Endothelial cell of umbilical vein (primary cell): ENCODE measurements around the gene OR13D1. TPM values are rescaled to one million over a fixed set of nuclear protein-coding genes. Genes with fewer than 3 reads are reported as not detected.

Experiments
- BruUV-seq: library from RNA; stranded (reverse); fragments of 400-500 nt; replicated peaks from 2 replicates; lab custom pipeline; 2021; lab: Mats Ljungman, UMichigan
- CTCF ChIA-PET: fragments of 300-600, 350-600 bp; sonication (Branson Sonifier 250); formaldehyde crosslinking; loops from one replicate; lab custom pipeline; 2021; ENCODE audit warnings: antibody characterized with exemption, inconsistent platforms; lab: Charles Lee
- POLR2A ChIA-PET: fragments of 300-600, 350-600 bp; sonication (Branson Sonifier 250); formaldehyde crosslinking; loops from one replicate; lab custom pipeline; 2021; ENCODE audit warnings: antibody characterized with exemption, inconsistent platforms; lab: Charles Lee
- DNase-seq: peaks from one replicate; pipeline ENCODE4 v3.0.0-alpha.2; 2011; ENCODE audit warnings: low read depth, low spot score
- FAIRE-seq: peaks from 2 replicates; lab custom pipeline; 2011; peaks lifted over from hg19 to GRCh38; lab: Jason Lieb, UNC
- H2AFZ ChIP-seq: 2 replicates; pipeline ENCODE4 v1.6.0; 2012; ENCODE audit warnings: low read depth, low read length, control low read depth, inconsistent platforms
- H3K27ac ChIP-seq: 2 replicates; pipeline ENCODE4 v1.5.1; 2011; ENCODE audit warnings: low read depth, mild to moderate bottlenecking, control low read depth, low read length, moderate library complexity; ENCODE audit not compliant: insufficient read depth
- H3K27me3 ChIP-seq, 2 experiments: 2 replicates each; pipeline versions ENCODE4 v1.6.0 to v1.6.1; 2011; ENCODE audit warnings: low read length in 2 of 2, mixed read lengths in 1 of 2; ENCODE audit not compliant: control insufficient read depth in 2 of 2, insufficient read depth in 2 of 2
- H3K36me3 ChIP-seq, 2 experiments: 2 replicates in 1 of 2; 3 replicates in 1 of 2; pipeline ENCODE4 v1.5.1; 2011; ENCODE audit warnings: low read length in 2 of 2, mild to moderate bottlenecking in 1 of 2, moderate library complexity in 1 of 2; ENCODE audit not compliant: control insufficient read depth in 2 of 2, insufficient read depth in 2 of 2; ENCODE audit errors: extremely low read depth in 1 of 2
- H3K4me1 ChIP-seq: 3 replicates; pipeline ENCODE4 v1.5.1; 2011; ENCODE audit warnings: mild to moderate bottlenecking, low read length; ENCODE audit not compliant: control insufficient read depth, insufficient read depth; ENCODE audit errors: extremely low read depth
- H3K4me2 ChIP-seq: 2 replicates; pipeline ENCODE4 v1.6.1; 2011; ENCODE audit warnings: low read length, control low read depth, mixed read lengths; ENCODE audit not compliant: insufficient read depth
- H3K4me3 ChIP-seq, 3 experiments: fragments of 200-600 bp in 1 of 3; sonication (generic), shearing (Covaris generic) in 1 of 3; replicated peaks in 1 of 3; 2 replicates each; pipeline ENCODE4 v1.5.1; 2011 to 2016; ENCODE audit warnings: control low read depth in 3 of 3, low read length in 3 of 3, mild to moderate bottlenecking in 2 of 3, inconsistent platforms in 1 of 3, low read depth in 1 of 3, moderate library complexity in 1 of 3; ENCODE audit not compliant: insufficient read depth in 1 of 3
- H3K79me2 ChIP-seq: 2 replicates; pipeline ENCODE4 v1.6.0; 2012; ENCODE audit warnings: low read length, inconsistent platforms; ENCODE audit not compliant: control insufficient read depth, insufficient read depth
- H3K9ac ChIP-seq: replicated peaks from 2 replicates; pipeline ENCODE3; 2011; ENCODE audit warnings: low read length, control low read depth; ENCODE audit not compliant: insufficient read depth; ENCODE audit errors: extremely low read depth
- H3K9me1 ChIP-seq: replicated peaks from 3 replicates; pipeline ENCODE4 v1.6.0; 2011; ENCODE audit warnings: mild to moderate bottlenecking, low read length; ENCODE audit not compliant: control insufficient read depth, insufficient read depth; ENCODE audit errors: extremely low read depth
- H3K9me3 ChIP-seq: replicated peaks from 2 replicates; pipeline ENCODE4 v1.5.1; 2012; ENCODE audit warnings: low read length, inconsistent platforms; ENCODE audit not compliant: control insufficient read depth, insufficient read depth
- H4K20me1 ChIP-seq: replicated peaks from 2 replicates; pipeline ENCODE3; 2011; ENCODE audit warnings: mild to moderate bottlenecking, low read length; ENCODE audit not compliant: control insufficient read depth, insufficient read depth; ENCODE audit errors: extremely low read depth
- CTCF ChIP-seq, 2 donors: IDR thresholded peaks; 1 replicate in 1 of 2; 2 replicates in 1 of 2; pipeline ENCODE4 v1.5.1; 2011; ENCODE audit warnings: low read length in 2 of 2, mild to moderate bottlenecking in 2 of 2, moderate library complexity in 2 of 2, control low read depth in 1 of 2, inconsistent platforms in 1 of 2, low read depth in 1 of 2; ENCODE audit not compliant: insufficient read depth in 1 of 2; ENCODE audit errors: extremely low read depth in 1 of 2
- EZH2 ChIP-seq: IDR thresholded peaks from 2 replicates; pipeline ENCODE4 v1.6.1; 2012; ENCODE audit warnings: borderline replicate concordance, low read depth, mild to moderate bottlenecking, moderate library complexity, low read length, inconsistent platforms; ENCODE audit not compliant: severe bottlenecking
- FOS ChIP-seq: IDR thresholded peaks from 2 replicates; pipeline ENCODE4 v1.6.1; 2011; ENCODE audit warnings: mild to moderate bottlenecking, low read length, moderate library complexity, borderline replicate concordance; ENCODE audit not compliant: insufficient read depth
- GATA2 ChIP-seq: IDR thresholded peaks from 2 replicates; pipeline ENCODE4 v1.7.0; 2011; ENCODE audit warnings: low read depth, mild to moderate bottlenecking, moderate library complexity, mixed read lengths, low read length; ENCODE audit not compliant: insufficient read length, insufficient read depth
- JUN ChIP-seq: IDR thresholded peaks from 2 replicates; pipeline ENCODE4 v1.6.1; 2011; ENCODE audit warnings: borderline replicate concordance, low read depth; ENCODE audit not compliant: insufficient read length, insufficient read depth
- MAX ChIP-seq: IDR thresholded peaks from 2 replicates; pipeline ENCODE4 v1.6.1; 2011; ENCODE audit not compliant: insufficient read depth, insufficient read length
- MYC ChIP-seq: IDR thresholded peaks from one replicate; pipeline ENCODE4 v1.6.1; 2011; ENCODE audit warnings: mild to moderate bottlenecking, low read depth, low read length
- POLR2A ChIP-seq: IDR thresholded peaks from 2 replicates; pipeline ENCODE4 v1.6.1; 2012; ENCODE audit warnings: low read depth, mild to moderate bottlenecking, control low read depth, low read length
- POLR2AphosphoS5 ChIP-seq: IDR thresholded peaks from 2 replicates; pipeline ENCODE4 v1.6.1; 2012; ENCODE audit warnings: low read depth, mild to moderate bottlenecking, control low read depth, low read length, moderate library complexity; ENCODE audit not compliant: insufficient read depth
- dilution Hi-C: fragments of 300-500 bp; cut with MboI; formaldehyde crosslinking; loops from one replicate; pipeline ENCODE4 v1.15.0; 2019; ENCODE audit warnings: low sequenced_read_pairs; ENCODE audit not compliant: extremely low pct_ligation_motif_present
- intact Hi-C: fragments of 100-400 bp; cut with micrococcal nuclease; formaldehyde crosslinking; loops from one replicate; pipeline ENCODE4 v1.10.0; 2022
- polyA plus RNA-seq, 4 experiments: library from polyadenylated mRNA; depleted of rRNA in 3 of 4; stranded (reverse) in 3 of 4; unstranded in 1 of 4; fragments of >200 nt; gene quantifications; 2 replicates each; pipeline versions ENCODE4 v1.2.1 to v1.2.3, GENCODE V29; 2011 to 2012; ENCODE audit warnings: missing spikeins in 1 of 4
- total RNA-seq: library from RNA; stranded (reverse); gene quantifications from 2 replicates; pipeline ENCODE4 v1.2.3, GENCODE V29; 2021

The OR13D1 gene
- total and polyA plus RNA-seq, 2 donors (not counting 3 experiments of a cell fraction or from before 2014, with no cell fraction given) = not detected

- ChIA-PET POLR2A (no interaction called here), CTCF (interaction anchor here (1.1 kb wide), 1 partner anchor 9 kb away, joined by 4 read pairs; the partner anchor contains the start of gene NIPSNAP3A)
- H3K9me1 ChIP-seq = no peaks in the 10 kb centered on the region
- peaks cover 3% of the 10 kb centered on the region for H3K4me1 ChIP-seq
- no peaks in the 10 kb centered on the region for H4K20me1 ChIP-seq
- H3K79me2 ChIP-seq = no peaks in the 10 kb centered on the region
- no peak overlapping the region for H3K4me2 ChIP-seq
- DNase-seq = no peak
- TF ChIP-seq POLR2AphosphoS5 = no peak
- no peak for TF ChIP-seq MAX
- no TSS peak for BruUV-seq
- no peaks in the 10 kb centered on the region for H3K36me3 ChIP-seq
- dilution Hi-C loops = no loop called here
- H3K9me3 ChIP-seq = no peaks in the 10 kb centered on the region
- no peak overlapping the region for H3K27ac ChIP-seq
- H3K4me3 ChIP-seq = no peak overlapping the region
- no peak overlapping the region for H3K9ac ChIP-seq
- no peaks in the 10 kb centered on the region for H3K27me3 ChIP-seq
- intact Hi-C loops = no loop called here
- peak overlapping the region; percentile 41 for H2AFZ ChIP-seq
- no peak for FAIRE-seq
Measured at GRCh38 chr9:104738452-104738851, 44.1 kb downstream of the OR13D1 start.

- Histone ChIP-seq H2AFZ (no peak overlapping the region), H3K9ac (no peak overlapping the region), H3K4me2 (no peak overlapping the region), H4K20me1 (no peaks in the 10 kb centered on the region), H3K27ac (no peak overlapping the region), H3K4me1 (peaks cover 3% of the 10 kb centered on the region), H3K79me2 (no peaks in the 10 kb centered on the region), H3K4me3 (no peak overlapping the region), H3K36me3 (no peaks in the 10 kb centered on the region), H3K9me3 (no peaks in the 10 kb centered on the region), H3K27me3 (no peaks in the 10 kb centered on the region), H3K9me1 (no peaks in the 10 kb centered on the region)
- DNase-seq (peak; percentile 43), FAIRE-seq (peak; percentile 46)
- intact Hi-C loops = loop anchor here (5.0 kb wide), 1 partner anchor 58 kb away; no protein-coding TSS in a partner anchor
- no TSS peak for BruUV-seq
- CTCF ChIA-PET = no interaction called here
- POLR2A ChIA-PET = no interaction called here
- dilution Hi-C loops = no loop called here
- TF ChIP-seq EZH2 = no peak
- no peak for TF ChIP-seq POLR2A
- peak; percentile 58 for TF ChIP-seq JUN
- peak; percentile 45 for TF ChIP-seq FOS
- TF ChIP-seq GATA2 = no peak
- no peak for TF ChIP-seq POLR2AphosphoS5
- TF ChIP-seq MYC = no peak
- TF ChIP-seq MAX = no peak
- TF ChIP-seq CTCF (IDR thresholded peaks at IDR 0.05; ENCODE audit: extremely low read depth in 1 of 2, insufficient read depth in 1 of 2, low read depth in 1 of 2, low read length in 2 of 2) = no peak
Measured at GRCh38 chr9:104740621-104741020, 46.3 kb downstream of the OR13D1 start.
